AG04450 (cell line): ENCODE data around the gene PITRM1. TPM values are rescaled to one million over a fixed set of nuclear protein-coding genes. Genes with fewer than 3 reads are reported as not detected.

Experiments used
- CTCF ChIA-PET: fragments of 300-600, 350-600 bp; formaldehyde crosslinking; extraction: SDS; loops from one replicate; lab custom pipeline; 2022; ENCODE audit warnings: antibody characterized with exemption, inconsistent platforms; lab: Charles Lee
- POLR2A ChIA-PET: fragments of 350-600 bp; formaldehyde crosslinking; extraction: SDS; loops from one replicate; lab custom pipeline; 2021; ENCODE audit warnings: antibody characterized with exemption, inconsistent platforms; lab: Yijun Ruan, JAX
- DNase-seq: peaks from one replicate; pipeline ENCODE4 v3.0.0-alpha.2; 2011; ENCODE audit warnings: low read depth, low spot score
- H3K27ac ChIP-seq: one replicate; pipeline ENCODE4 v1.5.1; 2012; ENCODE audit warnings: low read depth, low read length, control low read depth
- H3K27me3 ChIP-seq: one replicate; pipeline ENCODE4 v1.6.0; 2012; ENCODE audit warnings: low read length; ENCODE audit not compliant: control insufficient read depth, insufficient read depth
- H3K4me3 ChIP-seq: 2 replicates; pipeline ENCODE4 v1.5.1; 2011; ENCODE audit warnings: mild to moderate bottlenecking, low read depth, low read length, control low read depth
- H3K9me3 ChIP-seq: 2 replicates; pipeline ENCODE4 v1.5.1; 2012; ENCODE audit warnings: low read length; ENCODE audit not compliant: control insufficient read depth, insufficient read depth
- CTCF ChIP-seq: IDR thresholded peaks from 2 replicates; pipeline ENCODE4 v1.5.1; 2011; ENCODE audit warnings: low read depth, low read length, control low read depth, inconsistent platforms
- polyA plus RNA-seq: library from polyadenylated mRNA; depleted of rRNA; stranded (reverse); fragments of >200 nt; gene quantifications from 2 replicates; pipeline ENCODE4 v1.2.3, GENCODE V29; 2011

The PITRM1 gene
- polyA plus RNA-seq, 1 experiment = 52.8 TPM

GRCh38 chr10:3105905-3106304 lies 66.7 kb downstream of the PITRM1 start:
- DNase-seq = no peak
- no peak overlapping the region for H3K27ac ChIP-seq

DNA sequence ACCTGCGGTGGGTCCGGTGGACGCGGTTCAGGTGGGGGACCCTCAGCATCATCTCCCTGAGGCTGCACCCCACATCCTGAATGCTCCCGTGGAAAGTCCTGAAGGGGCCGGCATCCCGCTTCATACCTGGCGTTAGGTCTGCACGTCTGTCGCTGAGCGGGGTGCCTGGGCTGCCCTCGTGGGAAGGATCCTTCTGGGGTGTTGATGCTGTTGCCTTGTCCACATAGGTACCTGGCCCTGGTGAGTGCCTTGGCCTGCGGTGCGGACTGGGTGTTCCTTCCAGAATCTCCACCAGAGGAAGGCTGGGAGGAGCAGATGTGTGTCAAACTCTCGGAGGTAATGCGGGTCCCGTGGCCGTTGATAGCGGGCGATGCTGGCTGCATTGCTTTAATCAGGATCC lies 67.4 kb downstream of the PITRM1 start:
- TF ChIP-seq CTCF = no peak
- H3K4me3 ChIP-seq = no peak overlapping the region
- DNase-seq = no peak
- H3K27me3 ChIP-seq = no peaks in the 10 kb centered on the region
- ChIA-PET CTCF (no interaction called here), POLR2A (no interaction called here)
- H3K9me3 ChIP-seq = peaks cover 14% of the 10 kb centered on the region; the same call in 1 of the 2 replicates
- H3K27ac ChIP-seq = no peak overlapping the region

More at GRCh38 chr10:3105905-3106304, 66.7 kb downstream of the PITRM1 start:
- no peaks in the 10 kb centered on the region for H3K27me3 ChIP-seq
- ChIA-PET POLR2A (no interaction called here), CTCF (no interaction called here)
- peaks cover 12% of the 10 kb centered on the region; the same call in 1 of the 2 replicates for H3K9me3 ChIP-seq
- TF ChIP-seq CTCF = no peak
- no peak overlapping the region for H3K4me3 ChIP-seq

- H3K9me3 ChIP-seq = peaks cover 14% of the 10 kb centered on the region; the same call in 1 of the 2 replicates
- no peak overlapping the region for H3K4me3 ChIP-seq
- H3K27me3 ChIP-seq = no peaks in the 10 kb centered on the region
- DNase-seq = no peak
- H3K27ac ChIP-seq = no peak overlapping the region
- no peak for TF ChIP-seq CTCF
- CTCF ChIA-PET = no interaction called here
- POLR2A ChIA-PET = no interaction called here
These were observed 68.2 kb downstream of the PITRM1 start for GRCh38 chr10:3104251-3104918.

GRCh38 chr10:3103646-3104045 lies 68.9 kb downstream of the PITRM1 start:
- no peak overlapping the region for H3K27ac ChIP-seq

More at GRCh38 chr10:3103646-3104045, 68.9 kb downstream of the PITRM1 start:
- CTCF ChIA-PET = no interaction called here
- Histone ChIP-seq H3K4me3 (no peak overlapping the region), H3K27me3 (no peaks in the 10 kb centered on the region), H3K9me3 (peaks cover 14% of the 10 kb centered on the region; the same call in 1 of the 2 replicates)
- no peak for DNase-seq
- no peak for TF ChIP-seq CTCF
- POLR2A ChIA-PET = no interaction called here
